HL-60 (cell line): ENCODE results near the gene TIAL1.

ENCODE experiments used
- DNase-seq, 2 experiments: peaks; one replicate each; pipeline ENCODE4 v3.0.0-alpha.2; 2010 to 2020; ENCODE audit warnings: low read depth in 1 of 2, low spot score in 1 of 2
- H3K27ac ChIP-seq: fragments of 250-450 bp; sonication (Bioruptor Pico); replicated peaks from 2 replicates; pipeline ENCODE4 v1.5.1; 2020; ENCODE audit warnings: mild to moderate bottlenecking, moderate library complexity
- H3K27me3 ChIP-seq: fragments of 250-450 bp; sonication (Bioruptor Pico); 2 replicates; pipeline ENCODE4 v1.5.1; 2021; ENCODE audit warnings: mild to moderate bottlenecking, moderate library complexity; ENCODE audit not compliant: insufficient read depth, poor library complexity, severe bottlenecking
- H3K4me3 ChIP-seq: replicated peaks from 2 replicates; pipeline ENCODE4 v1.5.1; 2011; ENCODE audit warnings: mild to moderate bottlenecking, control low read depth, low read length; ENCODE audit not compliant: insufficient read depth
- GABPA ChIP-seq: IDR thresholded peaks from 2 replicates; pipeline ENCODE4 v1.6.1; 2012; ENCODE audit warnings: low read depth
- POLR2AphosphoS5 ChIP-seq: IDR thresholded peaks from 2 replicates; pipeline ENCODE4 v1.6.1; 2012; ENCODE audit warnings: low read depth
- SPI1 ChIP-seq: IDR thresholded peaks from 2 replicates; pipeline ENCODE4 v1.6.1; 2012; ENCODE audit warnings: low read depth, mild to moderate bottlenecking, borderline replicate concordance
- TF ChIP-seq, protein P1 (sequence below): IDR thresholded peaks from one replicate; pipeline ENCODE4 v1.5.1; 2011; ENCODE audit warnings: low read length, control low read depth, inconsistent platforms; ENCODE audit not compliant: insufficient read depth
- TF ChIP-seq, protein P2 (sequence below): IDR thresholded peaks from 2 replicates; pipeline ENCODE4 v1.6.1; 2012; ENCODE audit warnings: low read depth; ENCODE audit not compliant: insufficient replicate concordance

TIAL1 gene

DNA sequence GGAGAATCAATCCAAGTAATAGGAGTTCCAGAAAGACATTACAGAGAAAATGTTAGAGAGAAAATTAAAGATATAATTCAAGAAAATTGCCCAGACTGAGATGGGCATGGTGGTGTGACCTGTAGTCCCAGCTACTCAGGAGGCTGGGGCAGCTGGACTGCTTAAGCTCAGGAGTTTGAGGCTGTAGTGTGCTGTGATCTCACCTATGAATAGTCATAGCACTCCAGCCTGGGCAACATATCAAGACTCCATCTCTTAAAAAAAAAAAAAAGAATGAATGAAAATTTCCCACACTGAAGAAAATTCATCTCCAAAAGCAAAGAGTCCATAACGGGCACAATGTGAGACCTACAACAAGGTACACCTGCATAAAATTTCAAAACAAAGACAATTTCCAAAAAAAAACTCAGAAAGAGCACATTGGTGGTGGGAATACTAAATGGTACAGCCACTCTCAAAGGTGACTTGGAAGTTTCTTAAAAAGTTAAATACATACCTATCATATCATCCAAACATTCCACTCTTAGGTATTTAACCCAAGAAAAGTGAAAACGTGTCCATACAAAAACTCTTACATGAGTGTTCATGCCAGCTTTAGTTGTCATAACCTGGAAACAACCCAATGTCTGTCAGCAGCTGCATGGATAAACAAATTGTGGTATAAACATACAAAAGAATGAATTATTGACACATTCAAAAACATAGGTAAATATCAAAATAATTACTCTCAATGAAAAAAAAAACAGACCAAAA lies 47.3 kb downstream of the TIAL1 start:
- H3K4me3 ChIP-seq, result no peak overlapping the region
- TF ChIP-seq POLR2AphosphoS5 (no peak), SPI1 (no peak), GABPA (no peak)
- TF ChIP-seq, protein P1, sequence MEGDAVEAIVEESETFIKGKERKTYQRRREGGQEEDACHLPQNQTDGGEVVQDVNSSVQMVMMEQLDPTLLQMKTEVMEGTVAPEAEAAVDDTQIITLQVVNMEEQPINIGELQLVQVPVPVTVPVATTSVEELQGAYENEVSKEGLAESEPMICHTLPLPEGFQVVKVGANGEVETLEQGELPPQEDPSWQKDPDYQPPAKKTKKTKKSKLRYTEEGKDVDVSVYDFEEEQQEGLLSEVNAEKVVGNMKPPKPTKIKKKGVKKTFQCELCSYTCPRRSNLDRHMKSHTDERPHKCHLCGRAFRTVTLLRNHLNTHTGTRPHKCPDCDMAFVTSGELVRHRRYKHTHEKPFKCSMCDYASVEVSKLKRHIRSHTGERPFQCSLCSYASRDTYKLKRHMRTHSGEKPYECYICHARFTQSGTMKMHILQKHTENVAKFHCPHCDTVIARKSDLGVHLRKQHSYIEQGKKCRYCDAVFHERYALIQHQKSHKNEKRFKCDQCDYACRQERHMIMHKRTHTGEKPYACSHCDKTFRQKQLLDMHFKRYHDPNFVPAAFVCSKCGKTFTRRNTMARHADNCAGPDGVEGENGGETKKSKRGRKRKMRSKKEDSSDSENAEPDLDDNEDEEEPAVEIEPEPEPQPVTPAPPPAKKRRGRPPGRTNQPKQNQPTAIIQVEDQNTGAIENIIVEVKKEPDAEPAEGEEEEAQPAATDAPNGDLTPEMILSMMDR, result no peak
- TF ChIP-seq, protein P2, sequence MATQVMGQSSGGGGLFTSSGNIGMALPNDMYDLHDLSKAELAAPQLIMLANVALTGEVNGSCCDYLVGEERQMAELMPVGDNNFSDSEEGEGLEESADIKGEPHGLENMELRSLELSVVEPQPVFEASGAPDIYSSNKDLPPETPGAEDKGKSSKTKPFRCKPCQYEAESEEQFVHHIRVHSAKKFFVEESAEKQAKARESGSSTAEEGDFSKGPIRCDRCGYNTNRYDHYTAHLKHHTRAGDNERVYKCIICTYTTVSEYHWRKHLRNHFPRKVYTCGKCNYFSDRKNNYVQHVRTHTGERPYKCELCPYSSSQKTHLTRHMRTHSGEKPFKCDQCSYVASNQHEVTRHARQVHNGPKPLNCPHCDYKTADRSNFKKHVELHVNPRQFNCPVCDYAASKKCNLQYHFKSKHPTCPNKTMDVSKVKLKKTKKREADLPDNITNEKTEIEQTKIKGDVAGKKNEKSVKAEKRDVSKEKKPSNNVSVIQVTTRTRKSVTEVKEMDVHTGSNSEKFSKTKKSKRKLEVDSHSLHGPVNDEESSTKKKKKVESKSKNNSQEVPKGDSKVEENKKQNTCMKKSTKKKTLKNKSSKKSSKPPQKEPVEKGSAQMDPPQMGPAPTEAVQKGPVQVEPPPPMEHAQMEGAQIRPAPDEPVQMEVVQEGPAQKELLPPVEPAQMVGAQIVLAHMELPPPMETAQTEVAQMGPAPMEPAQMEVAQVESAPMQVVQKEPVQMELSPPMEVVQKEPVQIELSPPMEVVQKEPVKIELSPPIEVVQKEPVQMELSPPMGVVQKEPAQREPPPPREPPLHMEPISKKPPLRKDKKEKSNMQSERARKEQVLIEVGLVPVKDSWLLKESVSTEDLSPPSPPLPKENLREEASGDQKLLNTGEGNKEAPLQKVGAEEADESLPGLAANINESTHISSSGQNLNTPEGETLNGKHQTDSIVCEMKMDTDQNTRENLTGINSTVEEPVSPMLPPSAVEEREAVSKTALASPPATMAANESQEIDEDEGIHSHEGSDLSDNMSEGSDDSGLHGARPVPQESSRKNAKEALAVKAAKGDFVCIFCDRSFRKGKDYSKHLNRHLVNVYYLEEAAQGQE, result no peak
- no peaks in the 10 kb centered on the region for H3K27me3 ChIP-seq
- no peak overlapping the region for H3K27ac ChIP-seq
- no peak for DNase-seq

DNA sequence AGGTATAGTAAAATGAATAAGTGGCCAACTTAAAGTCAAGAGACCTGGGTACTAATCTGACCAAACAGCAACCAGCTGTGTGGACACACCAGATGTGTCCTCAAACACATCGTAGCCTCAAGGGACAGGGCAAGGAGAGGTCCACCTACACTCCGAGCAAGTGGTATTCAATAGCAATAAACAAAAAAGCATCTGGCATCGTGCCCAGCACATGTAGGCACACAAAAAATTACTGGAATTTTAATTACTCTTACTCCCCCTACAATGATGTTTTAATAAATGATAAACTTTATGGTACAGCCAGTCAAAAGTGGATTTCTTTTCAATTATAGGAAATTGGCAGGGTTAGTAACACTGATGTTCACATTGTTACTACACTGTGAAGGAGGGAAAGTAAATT lies 50.8 kb downstream of the TIAL1 start:
- DNase-seq, result no peak
- Histone ChIP-seq H3K4me3 (no peak overlapping the region), H3K27me3 (no peaks in the 10 kb centered on the region), H3K27ac (no peak overlapping the region)
- TF ChIP-seq, protein P1, result no peak
- TF ChIP-seq SPI1 (no peak), GABPA (no peak), POLR2AphosphoS5 (no peak)
- TF ChIP-seq, protein P2, result no peak

DNA sequence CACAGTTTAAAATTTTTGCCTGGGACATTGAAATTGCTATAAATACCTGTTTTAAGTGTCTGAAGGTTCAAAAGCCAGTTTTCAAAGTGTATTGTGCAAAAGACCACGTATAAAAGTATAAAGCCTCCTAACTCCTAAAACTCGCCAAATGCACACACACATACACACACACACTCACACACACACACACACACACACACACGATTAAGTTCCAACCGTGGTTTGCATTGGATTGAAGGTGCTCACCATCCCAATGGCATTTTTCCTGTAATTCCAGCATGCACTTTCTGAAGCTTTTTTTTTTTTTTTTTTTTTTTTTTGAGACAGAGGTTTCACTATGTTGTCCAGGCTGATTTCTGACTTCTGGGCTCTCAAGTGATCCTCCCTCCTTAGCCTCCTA lies 51.5 kb downstream of the TIAL1 start:
- DNase-seq, result no peak
- Histone ChIP-seq H3K27me3 (no peaks in the 10 kb centered on the region), H3K4me3 (no peak overlapping the region), H3K27ac (no peak overlapping the region)
- TF ChIP-seq POLR2AphosphoS5, result no peak
- TF ChIP-seq GABPA, result no peak
- no peak for TF ChIP-seq SPI1
- TF ChIP-seq, protein P2, result no peak
- TF ChIP-seq, protein P1, result no peak
